Pons (tissue), 1 donor: ENCODE results near the gene AATF.

Experiments used
- DNase-seq: peaks from one replicate; pipeline ENCODE4 v3.0.0-alpha.2; 2016; ENCODE audit warnings: low spot score

AATF gene

GRCh38 chr17:36983618-36984017 lies 34.9 kb downstream of the AATF start:
- no peak for DNase-seq

GRCh38 chr17:36989173-36989572 lies 40.4 kb downstream of the AATF start:
- no peak for DNase-seq

- DNase-seq: no peak
These were observed 43.9 kb downstream of the AATF start for GRCh38 chr17:36992701-36993100.

- no peak for DNase-seq
These were observed 44.5 kb downstream of the AATF start for GRCh38 chr17:36993227-36993626.

GRCh38 chr17:36994438-36994837 lies 45.7 kb downstream of the AATF start:
- no peak for DNase-seq

GRCh38 chr17:36999471-36999870 lies 50.7 kb downstream of the AATF start:
- no peak for DNase-seq

GRCh38 chr17:37016780-37017179 lies 68.0 kb downstream of the AATF start:
- DNase-seq: no peak

- no peak for DNase-seq
These were observed 68.7 kb downstream of the AATF start for GRCh38 chr17:37017404-37017803.

- peak; percentile 1 for DNase-seq
These were observed 70.5 kb downstream of the AATF start for GRCh38 chr17:37019117-37019740.

- DNase-seq: no peak
These were observed 71.0 kb downstream of the AATF start for GRCh38 chr17:37019741-37020129.

- no peak for DNase-seq
These were observed 75.5 kb downstream of the AATF start for GRCh38 chr17:37024181-37024637.

- DNase-seq: no peak
These were observed 76.5 kb downstream of the AATF start for GRCh38 chr17:37025238-37025637.

- DNase-seq: no peak
These were observed 77.2 kb downstream of the AATF start for GRCh38 chr17:37025847-37026530.

- DNase-seq: no peak
These were observed 77.7 kb downstream of the AATF start for GRCh38 chr17:37026531-37026869.

- no peak for DNase-seq
These were observed 79.3 kb downstream of the AATF start for GRCh38 chr17:37028040-37028439.

GRCh38 chr17:37031493-37032083 lies 82.8 kb downstream of the AATF start:
- DNase-seq: no peak

- DNase-seq: no peak
These were observed 88.9 kb downstream of the AATF start for GRCh38 chr17:37037590-37038155.

GRCh38 chr17:37039269-37039668 lies 90.5 kb downstream of the AATF start:
- no peak for DNase-seq

GRCh38 chr17:37041932-37042331 lies 93.2 kb downstream of the AATF start:
- DNase-seq: no peak

GRCh38 chr17:37043201-37043600 lies 94.4 kb downstream of the AATF start:
- no peak for DNase-seq

- no peak for DNase-seq
These were observed 96.7 kb downstream of the AATF start for GRCh38 chr17:37045351-37045922.

- peak; percentile 86 for DNase-seq
These were observed 98.9 kb downstream of the AATF start for GRCh38 chr17:37047631-37048104.

- DNase-seq: no peak
These were observed 100.1 kb downstream of the AATF start for GRCh38 chr17:37048811-37049210.
